Stomach (tissue), 9 donors: ENCODE measurements around the gene OXCT1. TPM values are rescaled to one million over a fixed set of nuclear protein-coding genes. Genes with fewer than 3 reads are reported as not detected.

Experiments
- DNase-seq, 2 donors: peaks; one replicate each; pipeline versions ENCODE4 v3.0.0 to v3.0.0-alpha.2; 2013 to 2019
- H3K27ac ChIP-seq, 5 donors: fragments of 200-600 bp in 4 of 5; sonication (generic) in 4 of 5; one replicate each; pipeline ENCODE4 v1.5.1; 2013 to 2019; ENCODE audit warnings: mild to moderate bottlenecking in 1 of 5, moderate library complexity in 1 of 5
- H3K27me3 ChIP-seq, 3 donors: fragments of 200-600 bp; sonication (generic); one replicate each; pipeline ENCODE4 v1.5.1; 2017 to 2019; ENCODE audit warnings: mixed run types in 1 of 3
- H3K36me3 ChIP-seq, 4 donors: fragments of 200-600 bp; sonication (generic); 1 replicate in 3 of 4; 2 replicates in 1 of 4; pipeline ENCODE4 v1.5.1; 2016 to 2019
- H3K4me1 ChIP-seq, 4 donors: fragments of 200-600 bp; sonication (generic); one replicate each; pipeline ENCODE4 v1.5.1; 2016 to 2019
- H3K4me3 ChIP-seq, 4 donors: fragments of 200-600 bp; sonication (generic) in 3 of 4; one replicate each; pipeline ENCODE4 v1.5.1; 2016 to 2019; ENCODE audit warnings: mild to moderate bottlenecking in 1 of 4
- H3K9me3 ChIP-seq, 4 donors: fragments of 200-600 bp; sonication (generic); one replicate each; pipeline ENCODE4 v1.5.1; 2016 to 2019
- EP300 ChIP-seq: sonication (generic); formaldehyde crosslinking; IDR thresholded peaks from one replicate; pipeline ENCODE4 v1.6.1; 2017; ENCODE audit warnings: antibody characterized with exemption
- POLR2A ChIP-seq, 4 donors: fragments of 450-650 bp; IDR thresholded peaks; one replicate each; pipeline ENCODE4 v1.6.1; 2016; ENCODE audit warnings: antibody characterized with exemption in 4 of 4, control low read depth in 2 of 4, mild to moderate bottlenecking in 1 of 4, moderate library complexity in 1 of 4
- POLR2AphosphoS5 ChIP-seq, 3 donors: sonication (generic); formaldehyde crosslinking; IDR thresholded peaks; one replicate each; pipeline ENCODE4 v1.6.1; 2016; ENCODE audit warnings: antibody characterized with exemption in 3 of 3
- WGBS, 5 donors: extraction: QIAGEN DNeasy Blood & Tissue Kit in 3 of 5; methylation state at CpG; one replicate each; pipeline versions ENCODE4 v1.1.5 to v1.1.7; 2013 to 2018; 5-methylcytosine and 5-hydroxymethylcytosine counted together
- intact Hi-C: fragments of 100-400 bp; cut with DNase I; formaldehyde crosslinking; loops from one replicate; pipeline ENCODE4 v1.15.1; 2023; ENCODE audit warnings: low total_unique reads
- polyA plus RNA-seq, 3 donors: library from polyadenylated mRNA; stranded (reverse); fragments of 200-250 nt; gene quantifications; one replicate each; pipeline ENCODE4 v1.2.3, GENCODE V29; 2013
- total RNA-seq, 5 donors: library from RNA; depleted of rRNA; stranded (reverse); fragments of >200 nt; gene quantifications; one replicate each; pipeline versions ENCODE4 v1.1.0 to v1.2.3, GENCODE V29; 2014 to 2016
- TF ChIP-seq, protein P1 (sequence below), 7 experiments: fragments of 450-650 bp in 4 of 7; fragments of 200-600 bp in 3 of 7; sonication (generic) in 3 of 7; IDR thresholded peaks; one replicate each; pipeline ENCODE4 v1.5.1; 2016 to 2019; ENCODE audit warnings: antibody characterized with exemption in 7 of 7, control low read depth in 2 of 7, mild to moderate bottlenecking in 1 of 7
- donor health status: healthy with polysubstance abuse.
- donor health status: Bipolar disorder and iron deficiency.
- donor health status: healthy.

OXCT1 gene
- total and polyA plus RNA-seq, 8 donors = 4.1 to 33.3 (median 14.8) TPM

DNA sequence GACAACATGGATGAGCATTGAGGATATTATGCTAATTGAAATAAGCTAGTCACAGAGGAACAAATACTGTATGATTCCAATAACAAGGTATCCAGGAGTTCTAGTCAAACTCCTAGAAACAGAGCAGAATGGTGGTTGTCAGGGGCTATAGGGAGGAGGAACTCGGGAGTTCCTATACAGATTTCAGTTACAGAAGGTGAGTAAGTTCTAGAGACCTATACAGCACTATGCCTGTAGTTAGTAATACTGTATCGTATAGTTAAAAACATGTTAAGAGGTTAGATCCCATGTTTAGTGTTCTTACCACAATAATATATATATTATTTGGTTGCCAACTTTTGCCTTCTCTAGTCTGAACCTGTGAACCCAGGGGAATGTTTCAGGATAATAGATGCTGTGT, 7.9 kb upstream of the OXCT1 start:
- no peak for DNase-seq
- Histone ChIP-seq H3K27ac (no peak overlapping the region), H3K4me3 (no peak overlapping the region), H3K27me3 (no peaks in the 10 kb centered on the region), H3K4me1 (no peaks in the 10 kb centered on the region), H3K36me3 (no peaks in the 10 kb centered on the region), H3K9me3 (no peaks in the 10 kb centered on the region)
- TF ChIP-seq EP300 = no peak
- no peak for TF ChIP-seq POLR2A (IDR thresholded peaks at IDR 0.05)
- TF ChIP-seq, protein P1, sequence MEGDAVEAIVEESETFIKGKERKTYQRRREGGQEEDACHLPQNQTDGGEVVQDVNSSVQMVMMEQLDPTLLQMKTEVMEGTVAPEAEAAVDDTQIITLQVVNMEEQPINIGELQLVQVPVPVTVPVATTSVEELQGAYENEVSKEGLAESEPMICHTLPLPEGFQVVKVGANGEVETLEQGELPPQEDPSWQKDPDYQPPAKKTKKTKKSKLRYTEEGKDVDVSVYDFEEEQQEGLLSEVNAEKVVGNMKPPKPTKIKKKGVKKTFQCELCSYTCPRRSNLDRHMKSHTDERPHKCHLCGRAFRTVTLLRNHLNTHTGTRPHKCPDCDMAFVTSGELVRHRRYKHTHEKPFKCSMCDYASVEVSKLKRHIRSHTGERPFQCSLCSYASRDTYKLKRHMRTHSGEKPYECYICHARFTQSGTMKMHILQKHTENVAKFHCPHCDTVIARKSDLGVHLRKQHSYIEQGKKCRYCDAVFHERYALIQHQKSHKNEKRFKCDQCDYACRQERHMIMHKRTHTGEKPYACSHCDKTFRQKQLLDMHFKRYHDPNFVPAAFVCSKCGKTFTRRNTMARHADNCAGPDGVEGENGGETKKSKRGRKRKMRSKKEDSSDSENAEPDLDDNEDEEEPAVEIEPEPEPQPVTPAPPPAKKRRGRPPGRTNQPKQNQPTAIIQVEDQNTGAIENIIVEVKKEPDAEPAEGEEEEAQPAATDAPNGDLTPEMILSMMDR (IDR thresholded peaks at IDR 0.05) = no peak
- no peak for TF ChIP-seq POLR2AphosphoS5 (IDR thresholded peaks at IDR 0.05)
- WGBS, 5 donors = 61 to 74% (median 69%) methylated on average over 2 of the region's 2 CpGs
- intact Hi-C loops = no loop called here

DNA sequence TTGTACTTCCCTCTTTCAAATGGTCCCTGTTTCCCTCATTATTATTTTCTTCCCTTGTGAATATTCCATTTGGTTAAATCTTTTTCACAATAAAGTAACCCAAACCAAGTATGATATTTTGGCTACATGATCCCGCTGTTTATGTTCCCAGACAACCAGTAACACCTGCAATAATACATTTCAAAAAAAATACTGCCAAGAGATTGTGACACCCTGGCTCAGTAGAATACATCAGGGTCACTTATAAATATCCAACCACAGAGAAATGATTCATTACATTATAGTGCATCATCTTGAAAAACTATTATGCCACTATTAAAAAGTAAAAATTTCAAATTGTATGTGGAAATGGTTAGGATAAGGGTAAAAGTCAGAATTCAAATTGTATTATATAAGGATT, 7.2 kb upstream of the OXCT1 start:
- no peak for DNase-seq
- no peak for TF ChIP-seq POLR2AphosphoS5 (IDR thresholded peaks at IDR 0.05)
- no peak for TF ChIP-seq EP300
- TF ChIP-seq, protein P1 (IDR thresholded peaks at IDR 0.05) = no peak
- no peak for TF ChIP-seq POLR2A (IDR thresholded peaks at IDR 0.05)
- H3K27ac ChIP-seq = no peak overlapping the region
- H3K4me1 ChIP-seq = no peaks in the 10 kb centered on the region
- no peaks in the 10 kb centered on the region for H3K36me3 ChIP-seq
- intact Hi-C loops = no loop called here
- no peaks in the 10 kb centered on the region for H3K9me3 ChIP-seq
- no peak overlapping the region for H3K4me3 ChIP-seq
- no peaks in the 10 kb centered on the region for H3K27me3 ChIP-seq
- WGBS, 5 donors = 90 to 100% (median 95%) methylated on average over 1 of the region's 1 CpG

- no peaks in the 10 kb centered on the region for H3K27me3 ChIP-seq
- H3K9me3 ChIP-seq = no peaks in the 10 kb centered on the region
- no peak overlapping the region for H3K4me3 ChIP-seq
- H3K36me3 ChIP-seq = no peaks in the 10 kb centered on the region
- no peak overlapping the region for H3K27ac ChIP-seq
- no peak for DNase-seq
- whole genome bisulfite sequencing, 5 donors = 47 to 58% (median 52%) methylated on average over 2 of the region's 2 CpGs
- peaks cover 0 to 2% (median 0%) of the 10 kb centered on the region in 4 donors for H3K4me1 ChIP-seq
- no peak for TF ChIP-seq POLR2AphosphoS5 (IDR thresholded peaks at IDR 0.05)
- TF ChIP-seq EP300 = no peak
- TF ChIP-seq, protein P1 (IDR thresholded peaks at IDR 0.05) = no peak
- TF ChIP-seq POLR2A (IDR thresholded peaks at IDR 0.05) = no peak
- intact Hi-C loops = no loop called here
These were observed 6.5 kb upstream of the OXCT1 start for GRCh38 chr5:41876678-41877077.

- intact Hi-C loops = no loop called here
- DNase-seq = no peak
- Histone ChIP-seq H3K4me3 (no peak overlapping the region), H3K27ac (no peak overlapping the region), H3K9me3 (no peaks in the 10 kb centered on the region), H3K4me1 (peaks cover 9 to 12% (median 9%) of the 10 kb centered on the region in 4 donors), H3K36me3 (no peaks in the 10 kb centered on the region), H3K27me3 (no peaks in the 10 kb centered on the region)
- TF ChIP-seq, protein P1 (IDR thresholded peaks at IDR 0.05) = no peak
- no peak for TF ChIP-seq POLR2A (IDR thresholded peaks at IDR 0.05)
- no peak for TF ChIP-seq POLR2AphosphoS5 (IDR thresholded peaks at IDR 0.05)
- no peak for TF ChIP-seq EP300
These were observed 4.9 kb upstream of the OXCT1 start for GRCh38 chr5:41875121-41875520.
